T-cell (primary cell): ENCODE measurements around the gene NEFH. TPM values are rescaled to one million over a fixed set of nuclear protein-coding genes. Genes with fewer than 3 reads are reported as not detected.

Source experiments
- ATAC-seq, 4 experiments: fragments of 200-7000 bp in 3 of 4; fragments of 150-1000 bp in 1 of 4; cut with Tn5 transposase; replicated peaks in 1 of 4; 1 replicate in 3 of 4; 2 replicates in 1 of 4; pipeline ENCODE4 v1.10.0; 2021; ENCODE audit warnings: moderate library complexity in 3 of 4, mild to moderate bottlenecking in 2 of 4, moderate number of reproducible peaks in 1 of 4
- CTCF ChIA-PET, 2 donors: fragments of 300-600 bp; sonication (Branson Sonifier 250); formaldehyde crosslinking; loops; one replicate each; lab custom pipeline; 2022; ENCODE audit warnings: antibody characterized with exemption in 2 of 2; lab: Charles Lee
- POLR2A ChIA-PET, 2 donors: fragments of 300-600 bp; sonication (Branson Sonifier 250); formaldehyde crosslinking; loops; one replicate each; lab custom pipeline; 2022; ENCODE audit warnings: antibody characterized with exemption in 2 of 2; lab: Charles Lee
- DNase-seq, 35 experiments: peaks; one replicate each; pipeline versions ENCODE4 v3.0.0 to v3.0.0-alpha.2; 2013 to 2023
- H3K27ac ChIP-seq: one replicate; pipeline ENCODE4 v1.5.1; 2013; ENCODE audit warnings: low read length
- H3K27me3 ChIP-seq, 2 experiments: replicated peaks in 1 of 2; 1 replicate in 1 of 2; 2 replicates in 1 of 2; pipeline versions ENCODE4 v1.6.1 to v1.7.0; 2013; ENCODE audit warnings: low read length in 1 of 2, mixed read lengths in 1 of 2; ENCODE audit not compliant: control insufficient read depth in 2 of 2, insufficient read depth in 2 of 2; ENCODE audit errors: extremely low read depth in 1 of 2
- H3K36me3 ChIP-seq, 2 donors: 1 replicate in 1 of 2; 2 replicates in 1 of 2; pipeline versions ENCODE4 v1.6.1 to v1.7.0; 2013; ENCODE audit warnings: low read length in 1 of 2; ENCODE audit not compliant: control insufficient read depth in 2 of 2, insufficient read depth in 1 of 2; ENCODE audit errors: extremely low read depth in 1 of 2
- H3K4me1 ChIP-seq, 2 experiments: 1 replicate in 1 of 2; 2 replicates in 1 of 2; pipeline versions ENCODE4 v1.6.1 to v1.7.0; 2013; ENCODE audit warnings: low read length in 2 of 2, mixed read lengths in 1 of 2; ENCODE audit not compliant: insufficient read depth in 2 of 2, control insufficient read depth in 1 of 2; ENCODE audit errors: extremely low read depth in 1 of 2
- H3K4me3 ChIP-seq, 2 donors: 1 replicate in 1 of 2; 2 replicates in 1 of 2; pipeline versions ENCODE4 v1.5.1 to v1.7.0; 2013; ENCODE audit warnings: mild to moderate bottlenecking in 2 of 2, low read length in 1 of 2, moderate library complexity in 1 of 2; ENCODE audit not compliant: control insufficient read depth in 1 of 2; ENCODE audit errors: extremely low read depth in 1 of 2
- H3K9me3 ChIP-seq: 2 replicates; pipeline ENCODE4 v1.7.0; 2013
- H3K27ac Mint-ChIP-seq, 2 donors: one replicate each; pipeline ENCODE4 v1.8.0; 2020 to 2021; ENCODE audit warnings: mild to moderate bottlenecking in 2 of 2, mixed read lengths in 2 of 2
- H3K27me3 Mint-ChIP-seq, 2 donors: one replicate each; pipeline ENCODE4 v1.8.0; 2021 to 2022; ENCODE audit warnings: mixed read lengths in 2 of 2
- H3K36me3 Mint-ChIP-seq: one replicate; pipeline ENCODE4 v1.8.0; 2021; ENCODE audit warnings: mixed read lengths
- H3K4me1 Mint-ChIP-seq, 3 donors: one replicate each; pipeline ENCODE4 v1.8.0; 2020 to 2022; ENCODE audit warnings: mixed read lengths in 3 of 3, mild to moderate bottlenecking in 1 of 3
- H3K4me3 Mint-ChIP-seq, 3 donors: one replicate each; pipeline ENCODE4 v1.8.0; 2020 to 2022; ENCODE audit warnings: mild to moderate bottlenecking in 3 of 3, mixed read lengths in 3 of 3, moderate library complexity in 3 of 3
- H3K9me3 Mint-ChIP-seq, 3 donors: one replicate each; pipeline ENCODE4 v1.8.0; 2020 to 2022; ENCODE audit warnings: mixed read lengths in 3 of 3
- WGBS: methylation state at CpG from one replicate; pipeline ENCODE4 v1.1.5; 2013; ENCODE audit warnings: missing lambda C conversion rate; ENCODE audit not compliant: insufficient coverage; 5-methylcytosine and 5-hydroxymethylcytosine counted together
- total RNA-seq, 35 experiments: library from RNA in 6 of 35; stranded (reverse) in 6 of 35; fragments of 120-200 nt in 1 of 35; gene quantifications; one replicate each; pipeline versions ENCODE4 v1.2.1 to v1.2.4 and lab custom pipeline; 2013 to 2026

NEFH gene
- total RNA-seq, 5 donors from 2014 or later (not counting 1 experiment from before 2014, with no cell fraction given): 0.47 to 0.86 (median 0.73) TPM

DNA sequence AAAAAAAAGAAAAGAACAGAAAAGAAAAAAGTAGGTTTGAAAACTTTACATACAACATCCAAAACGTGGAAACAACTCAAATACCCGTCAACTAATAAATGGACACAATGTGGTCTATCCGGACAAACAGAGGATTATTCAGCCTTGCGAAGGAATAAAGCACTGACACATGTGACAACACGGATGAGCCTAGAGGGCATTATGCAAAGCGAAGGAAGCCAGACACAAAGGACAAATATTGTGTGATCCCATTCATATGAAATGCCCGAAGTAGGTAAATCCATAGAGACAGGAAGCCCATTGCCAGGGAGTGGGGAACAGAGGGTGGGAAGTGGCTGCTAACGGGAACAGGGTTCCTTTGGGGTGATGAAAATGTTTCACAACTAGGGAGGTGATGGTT is 29.8 kb upstream of the NEFH start:
- Mint-ChIP-seq H3K27me3 (no peaks in the 10 kb centered on the region), H3K4me1 (no peaks in the 10 kb centered on the region), H3K9me3 (no peaks in the 10 kb centered on the region), H3K4me3 (no peak overlapping the region), H3K36me3 (no peaks in the 10 kb centered on the region), H3K27ac (no peak overlapping the region)
- no peaks in the 10 kb centered on the region for H3K27me3 ChIP-seq
- H3K4me3 ChIP-seq: no peak overlapping the region
- CTCF ChIA-PET: no interaction called here
- DNase-seq (no peak), ATAC-seq (no peak)
- H3K9me3 ChIP-seq: no peaks in the 10 kb centered on the region
- no peaks in the 10 kb centered on the region for H3K36me3 ChIP-seq
- POLR2A ChIA-PET: no interaction called here
- H3K27ac ChIP-seq: no peak overlapping the region
- 96% methylated on average over 5 of the region's 8 CpGs for WGBS
- no peaks in the 10 kb centered on the region for H3K4me1 ChIP-seq

- H3K27ac Mint-ChIP-seq: no peak overlapping the region
- POLR2A ChIA-PET: no interaction called here
- DNase-seq: no peak
- no peak overlapping the region for H3K4me3 Mint-ChIP-seq
- Histone ChIP-seq H3K27me3 (no peaks in the 10 kb centered on the region), H3K36me3 (no peaks in the 10 kb centered on the region), H3K9me3 (no peaks in the 10 kb centered on the region), H3K4me1 (no peaks in the 10 kb centered on the region), H3K4me3 (no peak overlapping the region), H3K27ac (no peak overlapping the region)
- H3K9me3 Mint-ChIP-seq: no peaks in the 10 kb centered on the region
- no peaks in the 10 kb centered on the region for H3K27me3 Mint-ChIP-seq
- WGBS: 91% methylated on average over 4 of the region's 4 CpGs
- no peak for ATAC-seq
- no peaks in the 10 kb centered on the region for H3K36me3 Mint-ChIP-seq
- CTCF ChIA-PET: no interaction called here
- no peaks in the 10 kb centered on the region for H3K4me1 Mint-ChIP-seq
These were observed 28.2 kb upstream of the NEFH start for GRCh38 chr22:29451863-29452262.

DNA sequence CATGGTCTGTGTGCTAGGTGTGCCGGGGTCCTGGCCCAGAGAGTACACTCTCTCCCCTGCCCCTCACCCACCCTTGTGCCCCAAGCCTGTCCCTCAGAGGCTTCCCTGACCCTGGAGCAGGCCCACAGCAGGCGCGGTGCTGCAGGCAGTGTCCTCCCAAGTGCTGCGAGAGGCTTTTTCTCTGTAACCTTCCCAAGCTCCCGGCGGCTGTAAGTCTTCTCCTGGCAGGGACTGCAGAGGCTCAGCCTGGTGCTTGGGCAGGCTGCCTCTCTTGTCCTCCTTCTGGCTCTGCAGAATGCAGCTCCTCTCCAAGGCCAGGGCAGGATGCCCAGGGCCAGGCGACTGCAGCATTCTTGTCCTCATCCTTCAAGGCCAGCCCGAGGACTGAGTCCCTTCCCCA is 25.7 kb upstream of the NEFH start:
- WGBS: 90% methylated on average over 8 of the region's 8 CpGs
- CTCF ChIA-PET: no interaction called here
- H3K4me3 ChIP-seq: no peak overlapping the region

GRCh38 chr22:29456211-29456671 is 23.8 kb upstream of the NEFH start:
- H3K36me3 ChIP-seq: no peaks in the 10 kb centered on the region
- ATAC-seq: no peak
- Mint-ChIP-seq H3K27ac (no peak overlapping the region), H3K4me1 (no peaks in the 10 kb centered on the region), H3K4me3 (no peak overlapping the region), H3K9me3 (no peaks in the 10 kb centered on the region), H3K27me3 (no peaks in the 10 kb centered on the region), H3K36me3 (no peaks in the 10 kb centered on the region)
- H3K27me3 ChIP-seq: no peaks in the 10 kb centered on the region
- WGBS: 86% methylated on average over 8 of the region's 9 CpGs
- no peak overlapping the region for H3K27ac ChIP-seq
- DNase-seq: no peak
- ChIA-PET CTCF (no interaction called here), POLR2A (no interaction called here)
- no peaks in the 10 kb centered on the region for H3K4me1 ChIP-seq
- no peak overlapping the region for H3K4me3 ChIP-seq
- H3K9me3 ChIP-seq: no peaks in the 10 kb centered on the region

More for the DNA sequence above, 25.7 kb upstream of the NEFH start:
- no peak for ATAC-seq
- Histone ChIP-seq H3K27ac (no peak overlapping the region), H3K4me1 (no peaks in the 10 kb centered on the region), H3K36me3 (no peaks in the 10 kb centered on the region), H3K27me3 (no peaks in the 10 kb centered on the region), H3K9me3 (no peaks in the 10 kb centered on the region)
- no peaks in the 10 kb centered on the region for H3K9me3 Mint-ChIP-seq
- no peak overlapping the region for H3K27ac Mint-ChIP-seq
- no peaks in the 10 kb centered on the region for H3K4me1 Mint-ChIP-seq
- POLR2A ChIA-PET: no interaction called here
- no peak for DNase-seq
- H3K27me3 Mint-ChIP-seq: no peaks in the 10 kb centered on the region
- no peak overlapping the region for H3K4me3 Mint-ChIP-seq
- H3K36me3 Mint-ChIP-seq: no peaks in the 10 kb centered on the region

GRCh38 chr22:29457730-29458129 is 22.3 kb upstream of the NEFH start:
- H3K4me1 Mint-ChIP-seq: no peaks in the 10 kb centered on the region
- DNase-seq: peak in 1 of 35 experiments; percentile 24
- Histone ChIP-seq H3K4me3 (no peak overlapping the region), H3K27me3 (no peaks in the 10 kb centered on the region), H3K4me1 (no peaks in the 10 kb centered on the region), H3K9me3 (no peaks in the 10 kb centered on the region), H3K27ac (no peak overlapping the region), H3K36me3 (no peaks in the 10 kb centered on the region)
- 50% methylated on average over 2 of the region's 4 CpGs for WGBS
- H3K4me3 Mint-ChIP-seq: no peak overlapping the region
- no peak overlapping the region for H3K27ac Mint-ChIP-seq
- no peaks in the 10 kb centered on the region for H3K36me3 Mint-ChIP-seq
- ChIA-PET POLR2A (no interaction called here), CTCF (no interaction called here)
- H3K9me3 Mint-ChIP-seq: no peaks in the 10 kb centered on the region
- H3K27me3 Mint-ChIP-seq: no peaks in the 10 kb centered on the region
- peak in 2 of 4 experiments; percentile 12 to 50 for ATAC-seq

DNA sequence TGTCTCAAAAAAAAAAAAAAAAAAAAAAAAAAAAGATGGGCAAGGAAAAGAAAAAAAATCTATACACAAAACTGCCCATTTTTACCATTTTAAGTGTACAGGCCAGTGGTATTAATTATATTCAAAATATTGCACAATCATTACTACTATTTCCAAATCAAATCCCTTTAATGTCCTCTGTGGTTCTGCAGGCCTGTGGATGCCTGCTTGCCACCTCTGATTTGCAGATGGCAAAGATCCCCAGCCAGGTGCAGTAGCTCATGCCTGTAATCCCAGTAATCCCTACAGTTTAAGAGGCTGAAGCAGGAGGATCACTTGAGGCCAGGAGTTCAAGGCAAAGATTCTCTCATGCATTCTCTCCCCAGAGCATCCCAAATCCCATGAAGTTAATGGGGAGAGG is 21.5 kb upstream of the NEFH start:
- Histone ChIP-seq H3K9me3 (no peaks in the 10 kb centered on the region), H3K4me1 (no peaks in the 10 kb centered on the region), H3K27me3 (no peaks in the 10 kb centered on the region), H3K36me3 (no peaks in the 10 kb centered on the region), H3K27ac (no peak overlapping the region), H3K4me3 (no peak overlapping the region)
- H3K4me3 Mint-ChIP-seq: no peak overlapping the region
- no peaks in the 10 kb centered on the region for H3K9me3 Mint-ChIP-seq
- POLR2A ChIA-PET: no interaction called here
- ATAC-seq (no peak), DNase-seq (no peak)
- no peaks in the 10 kb centered on the region for H3K36me3 Mint-ChIP-seq
- no peaks in the 10 kb centered on the region for H3K27me3 Mint-ChIP-seq
- H3K4me1 Mint-ChIP-seq: no peaks in the 10 kb centered on the region
- CTCF ChIA-PET: no interaction called here
- no peak overlapping the region for H3K27ac Mint-ChIP-seq

DNA sequence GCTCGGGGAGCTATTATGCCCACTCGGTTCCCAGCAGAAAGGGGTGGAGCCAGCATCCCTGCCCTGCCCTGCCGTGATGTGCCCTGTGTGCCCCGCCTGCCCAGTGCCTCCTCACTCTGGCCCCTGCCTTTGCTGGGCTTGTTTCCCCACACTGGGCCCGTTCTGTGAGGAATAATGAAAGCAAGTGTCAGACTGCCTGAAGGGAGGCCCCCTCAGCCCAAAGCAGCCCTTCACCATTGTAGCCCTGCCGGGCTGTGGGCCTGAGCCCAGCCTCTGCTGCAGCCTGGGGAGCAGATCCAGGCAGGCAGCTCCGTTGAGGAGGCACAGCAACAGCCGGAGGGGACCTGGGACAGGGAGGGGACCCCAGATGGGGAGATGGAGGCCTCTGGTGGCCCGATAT is 20.2 kb upstream of the NEFH start:
- Histone ChIP-seq H3K27ac (no peak overlapping the region), H3K9me3 (no peaks in the 10 kb centered on the region), H3K4me1 (no peaks in the 10 kb centered on the region), H3K27me3 (no peaks in the 10 kb centered on the region), H3K36me3 (no peaks in the 10 kb centered on the region), H3K4me3 (no peak overlapping the region)
- 81% methylated on average over 7 of the region's 9 CpGs for WGBS
- DNase-seq: no peak
- Mint-ChIP-seq H3K4me1 (no peaks in the 10 kb centered on the region), H3K36me3 (no peaks in the 10 kb centered on the region), H3K27ac (no peak overlapping the region), H3K9me3 (no peaks in the 10 kb centered on the region), H3K27me3 (no peaks in the 10 kb centered on the region), H3K4me3 (no peak overlapping the region)
- POLR2A ChIA-PET: no interaction called here
- no peak for ATAC-seq
- CTCF ChIA-PET: no interaction called here
